ENCODE measurements around the gene CNOT4. TPM values are rescaled to one million over a fixed set of nuclear protein-coding genes. Genes with fewer than 3 reads are reported as not detected.

Gene CNOT4
- total and polyA plus RNA-seq, 2 of the 4 experiments (the other 2 are of a cell fraction): 7.0 to 8.1 TPM

- Histone ChIP-seq H3K9me3 (ENCODE audit: control insufficient read depth, insufficient read depth, low read length) (no peaks in the 10 kb centered on the region), H3K56ac (ENCODE audit: extremely low read depth, insufficient read depth, low read length) (no peak overlapping the region), H4K8ac (ENCODE audit: low read depth in 2 of 2, low read length in 2 of 2) (no peak overlapping the region), H3K14ac (replicated peaks; ENCODE audit: low read depth, low read length) (no peak overlapping the region), H2BK5ac (ENCODE audit: low read depth, low read length, poor library complexity, severe bottlenecking) (no peak overlapping the region), H3K23ac (ENCODE audit: low read depth, low read length) (no peak overlapping the region), H3K4me3 (ENCODE audit: insufficient read depth, low read depth, low read length) (no peak overlapping the region), H3K36me3 (ENCODE audit: control insufficient read depth, insufficient read depth, low read length) (no peaks in the 10 kb centered on the region), H3K4me1 (ENCODE audit: control insufficient read depth, insufficient read depth, low read length) (peaks cover 2% of the 10 kb centered on the region; the same call in 1 of the 2 replicates), H2BK120ac (ENCODE audit: low read depth, low read length) (no peak overlapping the region), H3K79me1 (ENCODE audit: low read depth in 1 of 2, low read length in 2 of 2) (peaks cover 0 to 5% of the 10 kb centered on the region in 2 experiments; a peak in 3 of 4 replicates), H4K91ac (ENCODE audit: insufficient read depth, low read depth, low read length) (no peak overlapping the region), H3K27me3 (ENCODE audit: control insufficient read depth, insufficient read depth, low read length) (no peaks in the 10 kb centered on the region), H2BK15ac (ENCODE audit: low read depth, low read length) (no peak overlapping the region), H3K9ac (ENCODE audit: low read depth, low read length) (no peak overlapping the region), H4K5ac (ENCODE audit: low read depth, low read length) (no peak overlapping the region), H2AFZ (replicated peaks; ENCODE audit: low read length, poor library complexity) (no peak overlapping the region), H2AK9ac (replicated peaks; ENCODE audit: low read depth, low read length, poor library complexity) (no peak overlapping the region), H3K4me2 (ENCODE audit: low read depth, low read length) (no peak overlapping the region), H4K20me1 (ENCODE audit: insufficient read depth, low read length) (no peaks in the 10 kb centered on the region), H2AK5ac (ENCODE audit: low read depth, low read length) (no peak overlapping the region), H3K27ac (ENCODE audit: insufficient read depth, low read length) (no peak overlapping the region), H3K4ac (ENCODE audit: low read depth, low read length) (no peak overlapping the region), H3K9me1 (ENCODE audit: insufficient read depth, low read length) (no peaks in the 10 kb centered on the region; the same call in 1 of the 2 replicates), H3K18ac (ENCODE audit: low read depth, low read length) (no peak overlapping the region), H2BK20ac (ENCODE audit: low read depth, low read length) (no peak overlapping the region)
- peak; percentile 44 for ATAC-seq (ENCODE audit: low read depth)
- no peak for DNase-seq
- dilution Hi-C loops (cut with HindIII; ENCODE audit: low sequenced_read_pairs, unreplicated experiment): no loop called here
- no TSS peak for BruUV-seq (replicated peaks)
- WGBS, 2 experiments (ENCODE audit: extremely low coverage in 2 of 2, insufficient read length in 1 of 2): no CpG with 5 or more reads among the region's 1 CpG
- POLR2A ChIA-PET (ENCODE audit: unreplicated experiment): no interaction called here
- in situ Hi-C loops (cut with MboI; ENCODE audit: low sequenced_read_pairs): no loop called here
- TF ChIP-seq CEBPB (IDR thresholded peaks at IDR 0.05; ENCODE audit: low read depth, low read length): no peak
- TF ChIP-seq MXI1 (IDR thresholded peaks at IDR 0.05; ENCODE audit: borderline replicate concordance, low read depth, low read length): no peak
- TF ChIP-seq USF2 (IDR thresholded peaks at IDR 0.05; ENCODE audit: low read depth, low read length): no peak
- no peak for TF ChIP-seq RFX5 (IDR thresholded peaks at IDR 0.05; ENCODE audit: low read depth, low read length)
- no peak for TF ChIP-seq RCOR1 (IDR thresholded peaks at IDR 0.05; ENCODE audit: insufficient replicate concordance, low read length)
- no peak for TF ChIP-seq RAD21 (IDR thresholded peaks at IDR 0.05; ENCODE audit: low read length)
- no peak for TF ChIP-seq CHD1 (IDR thresholded peaks at IDR 0.05; ENCODE audit: low read depth, low read length)
- TF ChIP-seq NFE2L2 (IDR thresholded peaks at IDR 0.05; ENCODE audit: low read depth, low read length): no peak
- no peak for TF ChIP-seq BHLHE40 (IDR thresholded peaks at IDR 0.05; ENCODE audit: low read depth, low read length)
- TF ChIP-seq MAFK (IDR thresholded peaks at IDR 0.05; ENCODE audit: low read depth, low read length): no peak
- TF ChIP-seq CTCF (conservative IDR thresholded peaks at IDR 0.05; ENCODE audit: low read depth, low read length): no peak
- no peak for TF ChIP-seq SMC3 (IDR thresholded peaks at IDR 0.05; ENCODE audit: low read depth, low read length)
- no peak for TF ChIP-seq ELK1 (IDR thresholded peaks at IDR 0.05; ENCODE audit: borderline replicate concordance, low read depth, low read length)
- CTCF ChIA-PET: no interaction called here
- intact Hi-C loops (cut with micrococcal nuclease): no loop called here
Observed at GRCh38 chr7:135370656-135371055, 139.2 kb downstream of the CNOT4 start.

All from IMR-90 (cell line).